K562 (cell line): Measurements from ENCODE around the gene MDM4. TPM values are rescaled to one million over a fixed set of nuclear protein-coding genes. Genes with fewer than 3 reads are reported as not detected.
A peak's percentile ranks its signal among the peaks of the same experiment; 100 is the strongest.

Source experiments
- BDP1 ChIP-seq: IDR thresholded peaks from 3 replicates; pipeline ENCODE4 v1.6.1; 2011; ENCODE audit not compliant: insufficient read length, insufficient read depth
- CEBPB ChIP-seq: fragments of 450-650 bp; IDR thresholded peaks from 2 replicates; pipeline ENCODE4 v1.6.1; 2016; ENCODE audit warnings: missing genetic modification characterization, missing compliant biosample characterization
- DPF2 ChIP-seq: fragments of 450-650 bp; IDR thresholded peaks from 2 replicates; pipeline ENCODE4 v1.6.1; 2016
- HDAC6 ChIP-seq: IDR thresholded peaks from 2 replicates; pipeline ENCODE4 v1.6.1; 2012; ENCODE audit warnings: low read depth, mild to moderate bottlenecking, control low read depth, inconsistent platforms, low read length, moderate library complexity
- JUN ChIP-seq, 2 experiments: sonication (generic) in 1 of 2; formaldehyde crosslinking in 1 of 2; IDR thresholded peaks; 2 replicates each; pipeline versions ENCODE4 v1.6.1 to v1.8.0; 2012 to 2022; ENCODE audit warnings: borderline replicate concordance in 2 of 2, mild to moderate bottlenecking in 2 of 2, improper control_type of control experiment in 1 of 2, low read depth in 1 of 2, low read length in 1 of 2, missing genetic modification reagents in 1 of 2
- MAFG ChIP-seq: fragments of 450-650 bp; conservative IDR thresholded peaks from 2 replicates; pipeline ENCODE4 v1.6.1; 2016; ENCODE audit warnings: missing genetic modification characterization, missing compliant biosample characterization
- XRCC5 ChIP-seq: fragments of 200-400 bp; formaldehyde crosslinking; IDR thresholded peaks from 2 replicates; pipeline ENCODE4 v1.6.1; 2017; ENCODE audit warnings: low read depth, mild to moderate bottlenecking, low read length
- polyA plus RNA-seq, 8 experiments: library from polyadenylated mRNA; depleted of rRNA in 4 of 8; stranded (reverse) in 5 of 8; unstranded in 3 of 8; fragments of >200 nt; fragmentation: Nextera tagmentation in 2 of 8; fragmentation: Illumina TruSeq in 1 of 8; extraction: Ambion mirVana in 2 of 8; extraction: Trizol in 1 of 8; gene quantifications; 2 replicates each; pipeline versions ENCODE4 v1.2.1 to v1.2.3, GENCODE V29; 2011 to 2014; ENCODE audit warnings: inconsistent platforms in 1 of 8, missing spikeins in 1 of 8
- total RNA-seq, 7 experiments: library from RNA; depleted of rRNA in 6 of 7; stranded (reverse); fragments of >200 nt in 6 of 7; fragmentation: Illumina TruSeq in 2 of 7; extraction: Trizol in 2 of 7; gene quantifications; 2 replicates each; pipeline versions ENCODE4 v1.2.1 to v1.2.3, GENCODE V29; 2011 to 2021; ENCODE audit warnings: low replicate concordance in 1 of 7
- TF ChIP-seq, protein P1 (sequence below): fragments of 250-450 bp; sonication (Bioruptor Pico); IDR thresholded peaks from 2 replicates; pipeline ENCODE4 v1.5.0; 2021
- TF ChIP-seq, protein P2 (sequence below): sonication (generic); formaldehyde crosslinking; IDR thresholded peaks from 2 replicates; pipeline ENCODE4 v1.8.1; 2023; ENCODE audit warnings: mild to moderate bottlenecking, missing genetic modification reagents
- TF ChIP-seq, protein P3 (sequence below): fragments of 200-800 bp; sonication (Bioruptor generic); IDR thresholded peaks from 2 replicates; pipeline ENCODE4 v1.6.1; 2017; ENCODE audit warnings: missing genetic modification characterization, missing compliant biosample characterization
- TF ChIP-seq, protein P4 (sequence below): sonication (generic); formaldehyde crosslinking; IDR thresholded peaks from 2 replicates; pipeline ENCODE4 v1.8.1; 2023; ENCODE audit warnings: mild to moderate bottlenecking, missing genetic modification reagents

Gene MDM4
- total and polyA plus RNA-seq, 9 of the 15 experiments (the other 6 are each of a cell fraction or from before 2014, with no cell fraction given): 3.3 to 61.7 (median 21.2) TPM

DNA sequence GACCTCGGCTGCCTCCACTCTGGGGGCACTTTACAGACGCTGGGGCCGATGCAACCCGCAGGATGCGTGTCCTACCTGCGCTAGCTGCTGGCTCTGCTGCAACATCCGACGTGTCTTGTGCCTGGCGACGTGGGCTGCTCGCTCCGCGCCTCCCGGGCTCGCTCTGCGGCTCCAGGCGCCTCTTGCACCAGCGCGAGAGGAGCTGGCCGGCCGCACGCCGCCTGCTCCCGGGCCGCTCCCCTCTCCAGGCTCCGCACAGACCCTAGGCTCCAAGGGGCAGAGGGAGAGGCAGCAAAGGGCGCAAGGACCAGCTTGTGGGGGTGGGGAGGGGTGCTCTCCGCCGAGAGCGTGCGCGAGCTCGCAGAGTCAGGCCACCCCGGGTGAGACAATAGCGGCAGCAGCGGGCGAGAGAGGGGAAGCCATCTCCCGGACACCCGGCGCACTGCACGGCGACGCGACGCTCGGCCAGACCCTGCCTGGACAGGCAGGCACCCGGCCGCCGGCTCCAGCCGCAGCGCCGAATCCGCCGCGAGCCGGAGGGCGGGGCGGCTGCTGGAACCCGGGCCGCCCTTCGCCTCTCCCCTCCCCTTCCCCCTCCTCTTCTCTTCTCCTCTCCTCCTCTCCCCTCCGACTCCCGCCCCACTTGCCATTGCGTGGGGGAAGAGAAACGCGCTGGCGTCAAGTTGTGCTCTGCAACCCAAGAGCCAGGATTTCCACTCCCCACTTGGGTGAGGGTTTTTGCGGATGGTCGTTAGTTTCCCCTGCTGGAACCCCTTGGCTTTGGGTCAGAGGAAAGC, 21.7 kb upstream of the MDM4 start, which contains the start of gene PIK3C2B (continued):
- TF ChIP-seq, protein P1, sequence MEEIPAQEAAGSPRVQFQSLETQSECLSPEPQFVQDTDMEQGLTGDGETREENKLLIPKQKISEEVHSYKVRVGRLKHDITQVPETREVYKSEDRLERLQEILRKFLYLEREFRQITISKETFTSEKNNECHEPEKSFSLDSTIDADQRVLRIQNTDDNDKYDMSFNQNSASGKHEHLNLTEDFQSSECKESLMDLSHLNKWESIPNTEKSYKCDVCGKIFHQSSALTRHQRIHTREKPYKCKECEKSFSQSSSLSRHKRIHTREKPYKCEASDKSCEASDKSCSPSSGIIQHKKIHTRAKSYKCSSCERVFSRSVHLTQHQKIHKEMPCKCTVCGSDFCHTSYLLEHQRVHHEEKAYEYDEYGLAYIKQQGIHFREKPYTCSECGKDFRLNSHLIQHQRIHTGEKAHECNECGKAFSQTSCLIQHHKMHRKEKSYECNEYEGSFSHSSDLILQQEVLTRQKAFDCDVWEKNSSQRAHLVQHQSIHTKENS (CRISPR knock-in tag): no peak
- TF ChIP-seq BDP1 (no peak), DPF2 (0 out of 2 replicates have a peak, but pooled peaks have one; percentile 1), MAFG (tag) (no peak), XRCC5 (no peak), HDAC6 (no peak), CEBPB (tag) (no peak), JUN (IDR thresholded peaks at IDR 0.05; ENCODE audit: borderline replicate concordance, low read depth, low read length) (no peak), JUN (CRISPR knock-in tag; IDR thresholded peaks at IDR 0.05; ENCODE audit: borderline replicate concordance) (peak; percentile 93; the same call in 1 of the 2 replicates)
- TF ChIP-seq, protein P2, sequence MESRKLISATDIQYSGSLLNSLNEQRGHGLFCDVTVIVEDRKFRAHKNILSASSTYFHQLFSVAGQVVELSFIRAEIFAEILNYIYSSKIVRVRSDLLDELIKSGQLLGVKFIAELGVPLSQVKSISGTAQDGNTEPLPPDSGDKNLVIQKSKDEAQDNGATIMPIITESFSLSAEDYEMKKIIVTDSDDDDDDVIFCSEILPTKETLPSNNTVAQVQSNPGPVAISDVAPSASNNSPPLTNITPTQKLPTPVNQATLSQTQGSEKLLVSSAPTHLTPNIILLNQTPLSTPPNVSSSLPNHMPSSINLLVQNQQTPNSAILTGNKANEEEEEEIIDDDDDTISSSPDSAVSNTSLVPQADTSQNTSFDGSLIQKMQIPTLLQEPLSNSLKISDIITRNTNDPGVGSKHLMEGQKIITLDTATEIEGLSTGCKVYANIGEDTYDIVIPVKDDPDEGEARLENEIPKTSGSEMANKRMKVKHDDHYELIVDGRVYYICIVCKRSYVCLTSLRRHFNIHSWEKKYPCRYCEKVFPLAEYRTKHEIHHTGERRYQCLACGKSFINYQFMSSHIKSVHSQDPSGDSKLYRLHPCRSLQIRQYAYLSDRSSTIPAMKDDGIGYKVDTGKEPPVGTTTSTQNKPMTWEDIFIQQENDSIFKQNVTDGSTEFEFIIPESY: peak; percentile 56; the same call in 1 of the 2 replicates
- TF ChIP-seq, protein P3, sequence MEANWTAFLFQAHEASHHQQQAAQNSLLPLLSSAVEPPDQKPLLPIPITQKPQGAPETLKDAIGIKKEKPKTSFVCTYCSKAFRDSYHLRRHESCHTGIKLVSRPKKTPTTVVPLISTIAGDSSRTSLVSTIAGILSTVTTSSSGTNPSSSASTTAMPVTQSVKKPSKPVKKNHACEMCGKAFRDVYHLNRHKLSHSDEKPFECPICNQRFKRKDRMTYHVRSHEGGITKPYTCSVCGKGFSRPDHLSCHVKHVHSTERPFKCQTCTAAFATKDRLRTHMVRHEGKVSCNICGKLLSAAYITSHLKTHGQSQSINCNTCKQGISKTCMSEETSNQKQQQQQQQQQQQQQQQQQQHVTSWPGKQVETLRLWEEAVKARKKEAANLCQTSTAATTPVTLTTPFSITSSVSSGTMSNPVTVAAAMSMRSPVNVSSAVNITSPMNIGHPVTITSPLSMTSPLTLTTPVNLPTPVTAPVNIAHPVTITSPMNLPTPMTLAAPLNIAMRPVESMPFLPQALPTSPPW (CRISPR knock-in tag): peak; percentile 79
- TF ChIP-seq, protein P4, sequence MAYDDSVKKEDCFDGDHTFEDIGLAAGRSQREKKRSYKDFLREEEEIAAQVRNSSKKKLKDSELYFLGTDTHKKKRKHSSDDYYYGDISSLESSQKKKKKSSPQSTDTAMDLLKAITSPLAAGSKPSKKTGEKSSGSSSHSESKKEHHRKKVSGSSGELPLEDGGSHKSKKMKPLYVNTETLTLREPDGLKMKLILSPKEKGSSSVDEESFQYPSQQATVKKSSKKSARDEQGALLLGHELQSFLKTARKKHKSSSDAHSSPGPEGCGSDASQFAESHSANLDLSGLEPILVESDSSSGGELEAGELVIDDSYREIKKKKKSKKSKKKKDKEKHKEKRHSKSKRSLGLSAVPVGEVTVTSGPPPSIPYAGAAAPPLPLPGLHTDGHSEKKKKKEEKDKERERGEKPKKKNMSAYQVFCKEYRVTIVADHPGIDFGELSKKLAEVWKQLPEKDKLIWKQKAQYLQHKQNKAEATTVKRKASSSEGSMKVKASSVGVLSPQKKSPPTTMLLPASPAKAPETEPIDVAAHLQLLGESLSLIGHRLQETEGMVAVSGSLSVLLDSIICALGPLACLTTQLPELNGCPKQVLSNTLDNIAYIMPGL (CRISPR knock-in tag): peak; percentile 89; the same call in 1 of the 2 replicates
